Hindlimb muscle (tissue), 1 donor: Measurements from ENCODE around the gene SLC27A3. TPM values are rescaled to one million over a fixed set of nuclear protein-coding genes. Genes with fewer than 3 reads are reported as not detected.

ENCODE experiments used
- DNase-seq: peaks from one replicate; pipeline ENCODE4 v3.0.0-alpha.2; 2013
- polyA plus RNA-seq: library from polyadenylated mRNA; unstranded; fragments of 120-200 nt; gene quantifications from one replicate; pipeline ENCODE4 v1.2.1, GENCODE V29; 2013; ENCODE audit not compliant: insufficient read length

Gene SLC27A3
- 23.7 TPM for polyA plus RNA-seq

GRCh38 chr1:153774780-153775457 lies at the start of gene SLC27A3:
Gene SLC27A3 (plus strand): TSS chr1:153775407. CDS start chr1:153775498, 91 bp downstream.
- DNase-seq, result peak; percentile 89

- peak; percentile 100 for DNase-seq
Observed at GRCh38 chr1:153727463-153728304, 47.5 kb upstream of the SLC27A3 start, which contains the start of gene INTS3. Gene INTS3 (plus strand): TSS chr1:153728050. CDS start chr1:153728635, 585 bp downstream.

- peak; percentile 44 for DNase-seq
Observed at GRCh38 chr1:153728305-153729066, 46.7 kb upstream of the SLC27A3 start.

GRCh38 chr1:153730468-153730988 lies 44.7 kb upstream of the SLC27A3 start:
- no peak for DNase-seq

- DNase-seq, result no peak
Observed at GRCh38 chr1:153733970-153734369, 41.2 kb upstream of the SLC27A3 start.

- DNase-seq, result no peak
Observed at GRCh38 chr1:153734396-153735089, 40.7 kb upstream of the SLC27A3 start.

- DNase-seq, result no peak
Observed at GRCh38 chr1:153735090-153735420, 40.2 kb upstream of the SLC27A3 start.

- DNase-seq, result no peak
Observed at GRCh38 chr1:153741986-153742385, 33.2 kb upstream of the SLC27A3 start.

GRCh38 chr1:153742411-153743142 lies 32.6 kb upstream of the SLC27A3 start:
- DNase-seq, result no peak

- DNase-seq, result no peak
Observed at GRCh38 chr1:153745417-153745816, 29.8 kb upstream of the SLC27A3 start.

- no peak for DNase-seq
Observed at GRCh38 chr1:153746174-153746573, 29.0 kb upstream of the SLC27A3 start.

- DNase-seq, result no peak
Observed at GRCh38 chr1:153748903-153749302, 26.3 kb upstream of the SLC27A3 start.

GRCh38 chr1:153749408-153750005 lies 25.7 kb upstream of the SLC27A3 start:
- DNase-seq, result peak; percentile 80

GRCh38 chr1:153750026-153750995 lies 24.9 kb upstream of the SLC27A3 start:
- DNase-seq, result no peak

GRCh38 chr1:153752072-153752471 lies 23.1 kb upstream of the SLC27A3 start:
- no peak for DNase-seq

- DNase-seq, result no peak
Observed at GRCh38 chr1:153752571-153753195, 22.5 kb upstream of the SLC27A3 start.

GRCh38 chr1:153754266-153754665 lies 20.9 kb upstream of the SLC27A3 start:
- no peak for DNase-seq

- DNase-seq, result no peak
Observed at GRCh38 chr1:153760440-153760839, 14.8 kb upstream of the SLC27A3 start.
